DOHH2 (cell line): ENCODE data around the gene HTRA2.

Source experiments
- H3F3A ChIP-seq: fragments of 200-600 bp; sonication (generic), shearing (Covaris generic); 2 replicates; pipeline ENCODE4 v1.6.0; 2016; ENCODE audit warnings: antibody characterized with exemption, mild to moderate bottlenecking; ENCODE audit not compliant: control insufficient read depth, insufficient read depth
- H3K27ac ChIP-seq: fragments of 200-600 bp; sonication (generic); 2 replicates; pipeline ENCODE4 v1.5.1; 2014; ENCODE audit warnings: low read depth, mild to moderate bottlenecking, low read length, moderate library complexity
- H3K27me3 ChIP-seq: fragments of 200-600 bp; sonication (generic); 2 replicates; pipeline ENCODE4 v1.6.1; 2014; ENCODE audit warnings: mild to moderate bottlenecking, low read length, mixed read lengths; ENCODE audit not compliant: control insufficient read depth
- H3K36me3 ChIP-seq: fragments of 200-600 bp; sonication (generic); 2 replicates; pipeline ENCODE4 v1.6.1; 2014; ENCODE audit warnings: mild to moderate bottlenecking, low read length, moderate library complexity, mixed read lengths; ENCODE audit not compliant: control insufficient read depth
- H3K4me1 ChIP-seq: fragments of 200-600 bp; sonication (generic); 2 replicates; pipeline ENCODE4 v1.6.1; 2014; ENCODE audit warnings: mild to moderate bottlenecking, low read length, mixed read lengths; ENCODE audit not compliant: control insufficient read depth
- H3K4me2 ChIP-seq: fragments of 200-600 bp; sonication (generic); 2 replicates; pipeline ENCODE4 v1.6.0; 2014; ENCODE audit warnings: mild to moderate bottlenecking, low read length, moderate library complexity
- H3K4me3 ChIP-seq: fragments of 200-600 bp; sonication (generic); 2 replicates; pipeline ENCODE4 v1.5.1; 2014; ENCODE audit warnings: mild to moderate bottlenecking, low read length, mixed read lengths
- H3K79me2 ChIP-seq: fragments of 200-600 bp; sonication (generic); 2 replicates; pipeline ENCODE4 v1.6.1; 2014; ENCODE audit warnings: mild to moderate bottlenecking, low read length, mixed read lengths; ENCODE audit not compliant: control insufficient read depth
- H3K9me2 ChIP-seq: fragments of 200-600 bp; sonication (generic); replicated peaks from 2 replicates; pipeline ENCODE4 v1.6.1; 2014; ENCODE audit warnings: mild to moderate bottlenecking, low read length, mixed read lengths; ENCODE audit not compliant: control insufficient read depth
- H3K9me3 ChIP-seq: fragments of 200-600 bp; sonication (generic); 2 replicates; pipeline ENCODE4 v1.6.1; 2014; ENCODE audit warnings: antibody characterized with exemption, low read length, mixed read lengths; ENCODE audit not compliant: control insufficient read depth, insufficient read depth
- H4K20me1 ChIP-seq: fragments of 200-600 bp; sonication (generic); 2 replicates; pipeline ENCODE4 v1.6.0; 2014; ENCODE audit warnings: low read depth, mild to moderate bottlenecking, antibody characterized with exemption, low read length, moderate library complexity; ENCODE audit not compliant: control insufficient read depth, insufficient read depth
- EZH2phosphoT487 ChIP-seq: fragments of 200-600 bp; sonication (generic); IDR thresholded peaks from 2 replicates; pipeline ENCODE4 v1.6.1; 2017; ENCODE audit warnings: borderline replicate concordance, mild to moderate bottlenecking, antibody characterized with exemption, low read length, moderate library complexity, mixed read lengths
- TF ChIP-seq, protein P1 (sequence below): fragments of 200-600 bp; sonication (generic); IDR thresholded peaks from one replicate; pipeline ENCODE4 v1.5.1; 2014; ENCODE audit warnings: antibody characterized with exemption, mild to moderate bottlenecking, low read depth, low read length; ENCODE audit not compliant: poor library complexity, severe bottlenecking

HTRA2 gene

DNA sequence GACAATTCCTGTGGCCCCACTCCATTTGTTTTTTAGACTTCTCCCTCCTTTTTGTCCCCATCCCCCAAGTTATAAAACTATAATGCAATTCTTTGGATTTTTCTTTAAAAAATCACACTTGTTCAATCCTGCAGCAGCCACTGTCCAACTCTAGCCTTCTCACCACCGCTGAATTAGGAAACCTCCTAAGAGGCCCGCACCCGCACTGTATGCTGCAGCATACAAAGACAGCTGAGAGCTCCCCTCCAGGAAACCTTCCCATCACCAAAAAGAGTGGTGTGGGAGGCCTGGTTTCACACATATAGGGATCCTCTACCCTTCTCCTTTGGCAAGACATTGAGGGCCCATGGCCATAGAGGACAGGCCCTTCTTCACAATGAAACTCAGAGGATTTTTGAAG lies 25.1 kb upstream of the HTRA2 start:
- no peaks in the 10 kb centered on the region for H3K9me3 ChIP-seq
- no peak overlapping the region for H3K4me2 ChIP-seq
- no peaks in the 10 kb centered on the region for H3K9me2 ChIP-seq
- H3F3A ChIP-seq = 0 out of 2 replicates have a peak, but pooled peaks cover 2% of the 10 kb centered on the region
- H4K20me1 ChIP-seq = no peaks in the 10 kb centered on the region
- H3K79me2 ChIP-seq = peaks cover 13% of the 10 kb centered on the region
- H3K4me1 ChIP-seq = peaks cover 41% of the 10 kb centered on the region
- peaks cover 39% of the 10 kb centered on the region for H3K27me3 ChIP-seq
- TF ChIP-seq, protein P1, sequence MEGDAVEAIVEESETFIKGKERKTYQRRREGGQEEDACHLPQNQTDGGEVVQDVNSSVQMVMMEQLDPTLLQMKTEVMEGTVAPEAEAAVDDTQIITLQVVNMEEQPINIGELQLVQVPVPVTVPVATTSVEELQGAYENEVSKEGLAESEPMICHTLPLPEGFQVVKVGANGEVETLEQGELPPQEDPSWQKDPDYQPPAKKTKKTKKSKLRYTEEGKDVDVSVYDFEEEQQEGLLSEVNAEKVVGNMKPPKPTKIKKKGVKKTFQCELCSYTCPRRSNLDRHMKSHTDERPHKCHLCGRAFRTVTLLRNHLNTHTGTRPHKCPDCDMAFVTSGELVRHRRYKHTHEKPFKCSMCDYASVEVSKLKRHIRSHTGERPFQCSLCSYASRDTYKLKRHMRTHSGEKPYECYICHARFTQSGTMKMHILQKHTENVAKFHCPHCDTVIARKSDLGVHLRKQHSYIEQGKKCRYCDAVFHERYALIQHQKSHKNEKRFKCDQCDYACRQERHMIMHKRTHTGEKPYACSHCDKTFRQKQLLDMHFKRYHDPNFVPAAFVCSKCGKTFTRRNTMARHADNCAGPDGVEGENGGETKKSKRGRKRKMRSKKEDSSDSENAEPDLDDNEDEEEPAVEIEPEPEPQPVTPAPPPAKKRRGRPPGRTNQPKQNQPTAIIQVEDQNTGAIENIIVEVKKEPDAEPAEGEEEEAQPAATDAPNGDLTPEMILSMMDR = no peak
- no peak for TF ChIP-seq EZH2phosphoT487
- H3K36me3 ChIP-seq = peaks cover 14% of the 10 kb centered on the region
- no peak overlapping the region for H3K4me3 ChIP-seq
- H3K27ac ChIP-seq = no peak overlapping the region

DNA sequence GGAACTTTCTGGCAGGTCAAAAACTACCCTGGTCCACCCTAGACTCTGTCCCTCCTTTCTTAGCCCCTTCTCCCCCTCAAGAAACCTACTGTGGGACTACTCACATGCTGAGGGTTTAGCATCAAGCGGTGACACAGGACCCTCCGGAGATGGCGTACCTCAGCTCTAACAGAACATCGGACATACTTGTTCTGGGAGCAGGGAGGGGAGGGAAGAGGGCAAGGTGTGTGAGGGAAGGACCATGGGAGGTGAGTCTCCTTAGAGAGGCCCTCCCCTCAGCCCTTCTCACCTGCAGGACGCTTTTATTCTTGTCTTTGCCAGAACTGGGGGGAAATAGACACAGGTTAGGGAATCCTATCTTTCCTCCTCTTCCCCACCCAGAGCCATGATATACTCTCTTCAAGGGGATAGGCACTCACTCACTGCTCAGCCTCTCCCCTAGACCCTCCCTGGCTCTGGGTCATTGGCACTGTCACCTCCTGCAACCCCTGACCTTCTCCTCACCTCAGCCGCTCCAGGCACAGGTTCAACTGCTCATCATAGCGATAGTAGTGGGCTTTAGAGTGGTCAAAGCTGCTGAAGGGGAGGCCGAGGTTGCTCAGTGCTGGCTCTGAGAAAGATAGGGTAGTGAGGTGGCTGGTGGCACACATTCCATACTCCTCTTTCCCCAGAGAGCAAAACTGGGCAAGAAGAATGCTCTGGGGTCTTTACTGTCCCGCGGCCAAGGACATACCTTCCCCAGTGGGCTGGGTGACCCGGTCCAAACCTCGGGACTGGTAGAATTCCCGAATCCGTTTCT lies 24.1 kb upstream of the HTRA2 start:
- H3K79me2 ChIP-seq = peaks cover 13% of the 10 kb centered on the region

DNA sequence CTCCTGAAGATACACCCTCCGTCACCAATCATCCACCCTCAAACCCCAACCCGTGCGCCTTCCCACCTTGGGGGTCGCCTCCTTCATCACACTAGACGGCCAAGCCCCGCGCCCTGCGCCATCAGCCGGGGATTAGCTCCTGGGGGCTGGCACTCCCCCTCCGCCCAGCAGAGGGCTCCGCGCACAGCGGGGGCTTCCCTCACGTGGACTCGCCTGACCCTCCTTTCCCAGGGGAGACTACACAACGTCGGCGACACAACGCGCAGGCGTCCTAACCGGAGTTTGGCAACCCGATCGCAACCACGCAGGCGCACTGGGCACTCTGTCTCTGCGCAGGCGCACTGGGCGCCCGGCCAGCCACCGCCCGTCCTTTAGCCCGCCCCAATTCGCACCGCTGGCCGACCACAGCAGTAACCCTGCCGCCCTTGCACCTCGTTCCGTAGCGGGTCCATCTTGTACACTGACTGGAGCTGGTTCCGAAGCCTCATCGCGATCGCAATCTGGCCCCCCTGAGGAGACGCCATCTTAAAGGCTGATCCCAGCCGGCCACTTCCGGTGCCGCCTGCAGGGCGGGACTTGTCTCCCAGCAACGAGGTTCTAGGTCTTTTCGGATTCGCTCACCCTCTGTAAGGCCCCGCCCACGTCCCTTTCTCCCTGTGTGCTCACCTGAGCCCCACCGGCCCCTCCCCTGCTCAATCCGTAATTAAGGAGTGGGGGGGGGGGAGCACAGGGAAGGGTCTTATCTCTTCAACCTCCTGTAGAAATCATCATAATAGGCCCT lies 22.4 kb upstream of the HTRA2 start, which contains the start of gene PCGF1:
Gene PCGF1 (minus strand): TSS at position 551 of the 781 bp plus-strand sequence. CDS start 27 bp downstream, at position 524.
- Histone ChIP-seq H3K79me2 (peaks cover 13% of the 10 kb centered on the region), H3K27me3 (peaks cover 21% of the 10 kb centered on the region), H3K9me2 (no peaks in the 10 kb centered on the region), H3K4me1 (peaks cover 40% of the 10 kb centered on the region), H3K4me2 (peak within 1 kb of the TSS; percentile 71), H3F3A (0 out of 2 replicates have a peak, but pooled peaks cover 3% of the 10 kb centered on the region), H4K20me1 (no peaks in the 10 kb centered on the region), H3K36me3 (peaks cover 14% of the 10 kb centered on the region), H3K9me3 (no peaks in the 10 kb centered on the region), H3K4me3 (peak within 1 kb of the TSS; percentile 97), H3K27ac (peak within 1 kb of the TSS; percentile 86)
- TF ChIP-seq EZH2phosphoT487 = no peak
- TF ChIP-seq, protein P1 = peak; percentile 84

More for the DNA sequence above, 24.1 kb upstream of the HTRA2 start:
- no peak for TF ChIP-seq EZH2phosphoT487
- TF ChIP-seq, protein P1 = no peak
- Histone ChIP-seq H3K4me1 (peaks cover 41% of the 10 kb centered on the region), H3K4me3 (0 out of 2 replicates have a peak overlapping the region, but pooled peaks have one; percentile 4), H3K36me3 (peaks cover 14% of the 10 kb centered on the region), H3F3A (0 out of 2 replicates have a peak, but pooled peaks cover 3% of the 10 kb centered on the region), H3K9me3 (no peaks in the 10 kb centered on the region), H3K27ac (no peak overlapping the region), H3K4me2 (peak overlapping the region; percentile 71), H4K20me1 (no peaks in the 10 kb centered on the region), H3K27me3 (peaks cover 29% of the 10 kb centered on the region), H3K9me2 (no peaks in the 10 kb centered on the region)
